ENCODE measurements around the gene LUZP1.
"Not testable (repeated sequence)": the region's sequence is repeated elsewhere in the genome, so short reads cannot be mapped to it uniquely, and the experiment has no call there.

Gene LUZP1

DNA sequence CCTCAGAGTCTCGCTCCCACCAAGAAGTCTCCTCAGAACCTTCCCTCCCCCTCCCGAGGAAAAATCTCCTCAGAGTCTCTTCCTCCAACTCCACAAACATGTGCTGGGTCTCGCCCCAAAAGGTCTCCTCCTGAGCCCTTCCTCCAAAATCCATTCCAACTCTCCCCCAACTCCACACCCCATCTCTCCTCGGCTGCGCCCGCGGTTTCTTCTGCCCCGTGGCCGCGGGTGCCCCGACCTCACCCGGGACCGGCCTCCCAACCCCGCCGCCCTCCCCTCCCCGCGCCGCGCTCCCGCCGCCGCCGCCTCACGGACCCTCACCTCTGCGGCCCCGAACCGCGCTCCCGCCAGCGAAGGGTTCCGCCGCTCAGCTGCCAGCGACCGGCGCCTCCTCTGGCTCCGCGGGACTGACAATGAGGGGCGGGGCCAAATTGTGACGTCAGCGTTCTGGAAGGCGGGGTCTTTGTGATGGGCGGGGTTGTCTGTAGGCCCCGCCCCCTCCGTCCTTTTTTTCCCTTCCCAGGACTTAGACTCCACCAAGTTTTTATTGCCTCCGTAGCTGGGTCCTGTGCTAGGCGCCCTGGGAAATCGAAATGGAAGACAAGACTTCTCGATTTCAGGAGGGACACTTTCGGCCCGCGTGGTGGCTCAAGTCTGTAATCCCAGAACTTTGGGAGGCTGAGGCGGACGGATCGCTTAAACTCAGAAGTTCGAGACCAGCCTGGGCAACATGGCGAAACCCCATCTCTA is at the start of gene LUZP1:
TSS of gene LUZP1 (minus strand) at position 412 of the 750 bp plus-strand sequence.
- DNase-seq, result peak; percentile 90

DNA sequence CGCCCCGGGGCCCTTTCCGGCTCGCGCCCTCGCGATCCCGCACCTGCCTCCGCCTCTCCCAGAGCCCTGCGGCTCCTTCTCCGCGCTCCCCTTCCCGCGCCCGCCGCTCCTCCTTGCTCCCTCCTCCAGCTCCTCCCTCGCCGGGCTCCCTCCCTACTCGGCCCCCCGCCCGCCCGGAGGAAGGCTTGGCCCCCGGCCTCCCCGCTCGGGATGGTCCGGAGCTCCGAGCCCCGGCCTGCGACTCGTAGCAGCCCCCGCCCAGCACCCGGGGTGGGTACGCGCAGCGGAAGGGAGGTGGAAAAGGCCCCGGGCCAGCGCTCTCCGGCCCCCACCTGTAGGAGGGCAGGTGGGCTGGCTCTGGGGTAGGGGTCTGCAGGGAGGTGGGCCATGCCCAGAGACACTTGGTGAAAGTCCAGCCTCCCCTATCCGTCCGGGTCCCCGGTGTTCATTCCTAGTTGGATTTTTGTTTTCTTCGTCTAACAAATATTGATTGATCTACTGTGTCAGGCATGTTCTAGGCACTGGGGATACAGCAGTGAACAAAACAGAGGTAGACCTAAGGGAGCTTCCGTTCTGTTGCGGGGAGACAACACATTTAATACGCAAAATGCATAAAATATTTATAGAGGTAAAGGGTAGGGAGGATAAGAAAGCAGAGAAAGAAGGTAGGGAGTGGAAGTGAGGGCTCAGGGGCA is 48.9 kb upstream of the LUZP1 start, which contains the start of gene HTR1D:
TSS of gene HTR1D (minus strand) at position 82 of the 695 bp plus-strand sequence. CDS start 23,283 bp downstream, outside the sequence.
- DNase-seq, result no peak

DNA sequence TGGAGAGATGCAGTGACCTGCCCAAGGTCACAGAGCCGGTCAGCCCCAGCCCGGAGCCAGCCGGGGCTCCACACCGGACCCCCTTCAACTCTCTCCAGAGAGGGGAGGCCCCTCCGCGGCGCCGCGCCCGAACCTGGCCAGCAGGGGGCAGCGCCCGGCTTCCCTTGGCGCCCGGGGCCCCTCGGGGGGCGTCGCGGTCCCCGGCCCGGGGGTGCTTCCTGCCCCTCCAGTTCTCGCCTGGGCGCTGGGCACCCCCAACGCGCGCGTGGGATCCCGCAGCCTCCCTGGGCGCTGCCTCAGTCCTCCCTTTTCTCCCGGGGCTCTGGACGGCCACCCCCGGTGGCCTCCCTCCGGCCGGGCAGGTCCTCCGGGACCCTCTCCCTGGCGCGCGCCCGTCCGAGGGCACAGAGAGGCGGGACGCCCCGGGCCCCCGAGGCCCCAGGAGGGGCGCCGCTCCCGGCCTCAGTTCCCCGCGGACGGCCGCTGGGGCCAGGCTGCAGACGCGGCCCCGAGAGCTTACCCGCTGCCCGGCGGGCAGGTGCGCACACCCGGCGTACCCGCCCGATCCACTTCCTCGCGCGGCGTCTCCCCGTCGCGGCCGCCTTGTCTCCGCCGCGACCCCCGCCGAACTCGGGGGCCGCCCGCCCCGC is 48.2 kb upstream of the LUZP1 start:
- peak; percentile 18 for DNase-seq

DNA sequence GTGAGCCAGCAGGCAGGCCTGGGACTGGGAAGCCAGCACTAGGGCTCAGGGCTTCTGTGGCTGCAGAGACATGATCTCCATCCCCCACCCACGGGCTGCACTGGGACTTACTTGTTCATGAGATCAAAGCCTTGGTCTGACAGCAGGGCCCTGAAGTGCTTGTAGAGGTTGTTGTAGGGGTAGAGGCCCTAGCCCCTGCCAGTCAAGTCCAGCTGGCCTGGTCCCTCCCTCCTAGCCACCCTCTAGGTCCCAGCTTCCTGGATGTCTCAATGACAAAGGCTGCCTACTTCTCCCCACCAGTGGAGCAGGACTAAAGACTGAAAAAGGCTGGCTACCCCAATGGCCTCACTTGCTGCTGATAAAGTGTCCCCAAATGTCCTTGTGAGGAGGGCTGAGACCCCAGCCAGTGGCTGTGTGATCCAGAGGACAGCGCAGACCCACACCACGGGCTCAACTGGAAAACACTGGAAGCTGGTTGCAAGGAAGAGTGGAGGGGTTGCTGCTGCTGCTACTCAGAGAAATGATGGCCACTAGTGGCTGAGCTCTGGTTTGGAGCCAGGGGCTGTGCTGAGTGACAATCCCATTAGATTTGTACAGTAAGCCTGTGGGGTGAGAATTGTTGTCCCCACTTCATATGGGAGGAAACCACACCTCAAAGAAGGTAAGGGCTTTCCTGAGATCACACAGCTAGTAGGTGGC is 47.2 kb upstream of the LUZP1 start:
- no peak for DNase-seq

DNA sequence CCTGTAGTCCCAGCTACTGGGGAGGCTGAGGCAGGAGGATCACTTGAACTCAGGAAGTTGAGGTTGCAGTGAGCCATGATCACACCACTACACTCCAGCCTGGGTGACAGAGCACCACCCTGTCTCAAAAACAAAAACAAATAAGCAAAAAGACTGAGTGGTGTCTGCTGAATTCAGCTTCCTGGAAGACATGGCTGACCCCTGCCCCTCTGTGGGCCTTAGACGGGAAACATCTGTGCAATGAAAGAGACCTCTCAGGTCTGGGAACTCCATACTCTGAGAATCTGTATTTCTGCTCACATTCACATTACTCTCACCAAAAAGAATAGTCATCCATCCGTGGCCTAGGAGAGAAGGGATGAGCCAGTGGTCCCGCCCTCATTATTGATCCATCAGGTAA is 46.6 kb upstream of the LUZP1 start:
- DNase-seq, result no peak

DNA sequence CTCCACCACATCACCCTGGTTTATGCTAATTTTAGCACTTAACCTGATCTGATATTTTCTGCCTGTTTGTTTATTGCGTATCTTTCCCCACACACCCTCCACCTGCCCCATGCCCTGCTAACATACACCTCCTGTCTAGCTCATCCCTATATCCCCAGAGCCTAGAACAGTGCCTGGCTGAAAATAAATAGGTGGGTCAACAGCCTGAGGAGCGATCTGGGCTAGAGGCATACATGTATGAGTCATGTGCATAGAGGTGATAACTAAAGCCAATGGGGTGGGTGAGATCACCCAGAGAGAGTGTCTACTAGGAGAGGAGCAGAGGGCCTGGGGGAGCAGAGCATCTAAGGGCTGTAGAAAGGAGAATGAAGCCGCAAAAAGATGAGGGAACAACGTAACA is 46.0 kb upstream of the LUZP1 start:
- DNase-seq, result no peak

DNA sequence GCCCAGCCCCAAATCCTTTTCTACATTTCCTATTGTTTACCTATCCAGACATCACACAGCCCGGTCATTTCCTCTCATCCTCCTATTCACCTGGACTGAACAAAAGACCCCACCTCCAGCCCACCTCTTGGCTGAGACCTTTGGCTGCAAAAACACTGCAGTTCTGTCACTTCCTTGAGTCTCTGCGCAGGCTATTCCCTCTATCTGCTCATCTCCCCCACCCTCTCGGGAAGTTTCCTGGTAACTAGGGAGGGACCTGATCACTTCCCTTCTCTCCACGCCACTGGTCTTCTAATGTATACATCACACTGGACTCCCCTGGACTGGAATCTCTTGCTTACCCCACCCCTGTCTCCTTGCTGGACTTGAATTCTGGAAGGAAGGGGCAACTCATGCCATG is 43.3 kb upstream of the LUZP1 start:
- DNase-seq, result no peak

DNA sequence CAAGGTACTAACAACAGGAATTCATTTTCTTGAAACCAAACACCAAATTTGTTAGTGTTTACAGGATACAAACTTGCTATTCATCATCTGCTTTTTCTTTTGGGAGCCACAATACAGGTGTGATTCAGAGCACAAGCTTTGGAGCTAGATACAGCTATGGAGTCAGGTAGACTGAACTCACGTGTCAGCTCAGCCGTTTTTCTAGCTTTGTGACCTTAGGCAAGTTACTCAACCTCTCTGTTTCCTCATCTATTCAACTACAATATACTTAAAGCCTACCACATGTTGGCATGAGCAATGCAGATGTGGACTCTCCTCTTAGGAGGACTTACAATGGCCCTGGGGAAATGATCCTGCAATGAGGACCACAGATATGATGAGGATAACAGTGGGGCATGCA is 42.3 kb upstream of the LUZP1 start:
- no peak for DNase-seq

DNA sequence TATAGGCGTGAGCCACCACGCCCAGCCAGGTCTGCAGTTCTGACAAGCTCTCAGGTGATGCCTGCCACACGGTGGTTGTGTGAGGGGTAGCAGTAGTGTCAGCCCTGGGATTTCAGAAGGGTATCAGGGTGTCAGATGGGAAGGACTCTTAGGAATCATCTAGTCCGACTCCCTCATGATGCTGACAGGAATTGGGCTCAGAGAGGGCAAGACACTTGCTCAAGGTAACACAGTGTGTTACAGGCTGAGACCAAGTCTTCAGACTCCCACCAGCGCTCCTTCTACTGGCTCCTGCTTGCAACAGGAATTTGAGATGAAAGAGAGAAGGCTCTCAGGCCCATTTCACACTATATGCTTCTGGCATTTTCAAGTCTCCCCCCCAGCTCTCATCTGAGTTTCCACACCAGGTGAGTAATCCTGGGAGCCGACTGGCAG is 41.7 kb upstream of the LUZP1 start:
- no peak for DNase-seq

DNA sequence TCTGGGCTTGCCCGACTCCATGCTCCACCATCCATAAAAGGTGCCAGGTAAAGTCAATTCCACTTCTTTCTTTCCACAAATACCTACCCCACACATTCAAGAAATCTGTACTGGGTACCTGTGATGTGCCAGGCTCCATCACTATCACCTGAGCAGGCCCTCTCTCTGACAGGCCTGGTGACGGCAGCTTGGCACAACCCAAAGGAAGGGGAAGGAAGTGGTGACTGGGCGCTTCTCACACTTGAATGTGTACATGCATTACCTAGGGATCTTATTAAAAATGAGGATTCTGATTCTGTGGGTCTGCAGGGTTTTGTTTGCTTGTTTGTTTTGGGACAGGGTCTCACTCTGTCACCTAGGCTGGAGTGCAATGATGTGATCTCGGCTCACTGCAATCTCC is 41.1 kb upstream of the LUZP1 start:
- DNase-seq, result no peak

DNA sequence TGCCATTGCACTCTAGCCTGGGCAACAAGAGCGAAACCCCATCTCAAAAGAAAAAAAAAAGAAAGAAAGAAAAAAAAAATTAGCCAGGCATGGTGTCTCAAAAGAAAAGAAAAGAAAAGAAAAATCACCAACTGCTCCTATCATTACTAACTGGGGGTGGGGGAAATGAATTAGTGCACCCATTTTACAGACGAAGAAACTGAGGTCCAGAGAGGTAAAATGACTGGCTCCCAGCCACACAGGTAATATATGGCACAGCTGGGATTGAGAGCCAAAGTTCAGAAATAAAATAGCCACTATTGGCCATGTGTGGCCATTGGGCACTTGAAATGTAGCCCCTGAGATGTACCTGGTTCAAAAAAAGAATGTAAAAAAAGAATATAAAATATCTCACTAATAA is 39.9 kb upstream of the LUZP1 start:
- no peak for DNase-seq

DNA sequence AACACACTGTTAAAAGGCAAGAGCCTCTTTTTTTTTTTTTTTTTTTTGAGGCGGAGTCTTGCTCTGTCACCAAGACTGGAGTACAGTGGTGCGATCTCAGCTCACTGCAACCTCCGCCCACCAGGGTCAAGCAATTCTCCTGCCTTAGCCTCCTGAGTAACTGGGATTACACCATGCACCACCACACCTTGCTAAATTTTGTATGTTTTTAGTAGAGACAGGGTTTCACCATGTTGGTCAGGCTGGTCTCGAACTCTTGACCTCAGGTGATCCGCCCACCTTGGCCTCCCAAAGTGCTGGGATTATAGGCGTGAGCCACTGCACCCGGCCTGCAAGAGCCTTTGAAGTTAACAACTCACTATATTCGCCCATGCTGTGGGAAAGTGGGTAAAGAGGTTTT is 39.1 kb upstream of the LUZP1 start:
- DNase-seq, result not testable (repeated sequence)

DNA sequence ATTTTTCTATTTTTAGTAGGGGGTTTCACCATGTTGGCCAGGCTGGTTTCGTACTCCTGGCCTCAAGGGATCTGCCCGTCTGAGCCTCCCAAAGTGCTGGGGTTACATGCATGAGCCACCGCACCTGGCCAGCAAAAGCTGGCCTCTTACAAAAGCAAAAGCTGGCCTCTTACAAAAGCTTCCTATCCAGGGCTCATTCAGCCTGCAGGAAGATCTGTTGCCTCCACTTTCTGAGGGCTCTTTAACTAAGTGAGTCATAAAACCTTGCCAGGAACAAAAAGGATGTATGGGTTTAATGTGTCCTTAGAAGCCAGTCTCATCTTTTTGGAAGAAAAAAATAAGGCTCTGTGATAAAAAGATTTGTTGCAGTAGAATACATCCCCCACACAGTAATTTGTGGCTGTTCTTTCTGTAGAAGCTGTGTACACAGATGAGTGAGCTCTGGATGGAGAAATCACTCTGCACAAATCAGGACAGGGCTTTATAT is 33.6 kb upstream of the LUZP1 start:
- DNase-seq, result no peak

DNA sequence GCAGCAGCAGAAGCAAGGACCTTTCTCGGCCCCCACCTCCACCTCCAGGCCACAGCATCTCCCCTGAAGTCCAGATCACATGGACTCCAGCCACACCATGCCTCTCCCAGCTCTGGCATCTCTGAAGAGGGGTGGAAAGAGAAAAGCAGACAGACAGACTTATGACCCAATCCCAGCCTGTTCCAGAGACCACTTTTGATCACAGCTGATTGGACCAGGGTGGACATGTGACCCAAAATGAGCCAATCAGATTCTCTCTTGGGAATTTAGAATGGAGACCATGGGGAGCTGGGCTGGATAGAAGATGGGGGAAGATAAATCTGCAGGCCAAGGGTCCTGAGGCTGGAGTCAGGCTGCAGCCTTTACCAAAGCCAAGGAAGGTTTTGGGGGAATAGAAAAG is 32.2 kb upstream of the LUZP1 start:
- no peak for DNase-seq

DNA sequence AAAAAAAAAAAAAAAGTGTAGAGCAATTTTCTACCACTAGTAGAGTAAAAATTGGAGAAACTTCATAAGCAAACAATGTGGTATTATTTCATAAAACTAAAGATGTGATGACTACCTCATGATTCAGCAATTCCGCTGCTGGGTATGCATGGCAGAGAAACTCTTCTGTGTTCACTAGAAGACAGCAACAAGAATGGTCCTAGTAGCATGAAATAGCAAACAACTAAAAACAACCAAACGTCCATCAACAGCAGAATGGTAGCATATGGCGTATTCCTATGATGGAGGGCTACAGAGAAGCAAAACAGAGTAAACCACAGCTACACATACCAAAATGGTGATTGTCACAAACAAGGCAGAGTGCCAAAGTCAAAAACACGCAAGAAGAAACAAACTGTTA is 29.7 kb upstream of the LUZP1 start:
- DNase-seq, result no peak

DNA sequence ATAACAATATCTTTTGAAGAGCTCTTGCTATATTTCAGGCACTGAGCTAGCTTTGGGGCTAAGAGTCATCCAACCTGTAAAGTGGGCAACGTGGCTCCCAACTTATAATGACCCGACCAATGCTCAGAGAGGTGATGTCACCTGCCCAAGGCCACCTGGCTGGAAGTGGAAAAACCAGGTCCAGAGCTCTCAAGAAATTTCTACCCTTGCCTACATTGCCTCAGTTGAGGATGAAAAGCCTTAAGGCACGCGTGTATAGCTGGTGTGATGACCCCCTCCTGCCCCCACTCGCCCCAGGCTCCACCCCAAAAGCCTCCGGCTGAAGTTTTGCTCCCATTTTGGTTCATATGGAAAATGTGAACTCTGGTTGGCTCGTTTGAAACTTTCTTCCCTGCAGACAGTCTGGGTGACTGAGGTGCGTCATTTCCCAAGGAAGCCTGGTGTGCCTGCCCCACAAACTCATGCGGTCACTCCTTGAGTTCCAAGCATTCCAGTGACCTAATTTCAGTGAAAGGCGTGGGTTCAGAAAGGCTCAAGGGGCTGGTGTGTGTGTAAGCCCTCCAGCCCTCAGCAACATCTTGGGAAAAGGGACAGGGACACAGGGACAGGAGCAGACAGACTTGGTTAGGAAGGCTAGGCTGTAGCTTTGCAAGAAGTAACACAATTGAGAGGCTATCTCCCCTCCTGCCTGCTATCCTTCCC is 28.1 kb upstream of the LUZP1 start:
- DNase-seq, result no peak

DNA sequence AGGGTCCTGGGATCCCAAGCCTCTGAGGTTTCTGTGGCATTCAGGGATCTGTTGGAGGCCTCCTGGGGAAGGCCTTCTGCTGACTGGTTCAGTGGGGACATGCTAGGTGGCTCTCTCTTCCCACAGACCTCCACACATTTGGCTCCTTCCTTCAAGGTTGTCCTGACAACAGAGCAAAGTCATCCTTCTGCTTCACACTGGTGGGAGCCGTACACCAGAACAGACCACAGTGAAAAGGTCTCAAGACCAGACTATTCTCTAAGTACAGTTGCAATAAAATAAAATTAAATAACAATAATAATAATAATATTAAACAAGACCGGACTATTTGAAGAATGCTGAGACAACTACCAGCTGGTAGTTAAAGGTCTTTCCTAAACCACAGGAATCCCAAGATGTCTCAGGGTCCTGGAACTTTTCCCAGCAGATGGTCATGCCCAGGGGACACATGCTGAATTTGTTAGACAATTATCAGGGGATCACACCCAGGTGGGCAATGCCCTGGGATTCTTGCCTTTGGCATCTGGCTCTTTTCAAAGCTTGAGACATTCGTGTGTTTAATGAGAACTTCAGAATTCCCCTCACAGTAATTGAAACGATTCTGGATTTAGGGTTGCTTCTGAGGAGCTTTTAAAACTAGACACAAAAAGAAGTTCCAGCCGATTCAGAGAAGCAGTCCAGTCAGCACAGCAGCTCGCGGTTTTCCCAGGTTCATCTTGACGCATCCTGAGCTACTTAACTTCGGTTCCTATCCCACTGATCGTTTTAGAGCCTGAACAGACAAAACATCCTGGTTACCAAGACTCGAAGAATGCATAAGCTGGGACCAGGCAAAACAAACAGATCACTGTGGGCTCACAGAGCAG is 25.7 kb upstream of the LUZP1 start:
- DNase-seq, result no peak

DNA sequence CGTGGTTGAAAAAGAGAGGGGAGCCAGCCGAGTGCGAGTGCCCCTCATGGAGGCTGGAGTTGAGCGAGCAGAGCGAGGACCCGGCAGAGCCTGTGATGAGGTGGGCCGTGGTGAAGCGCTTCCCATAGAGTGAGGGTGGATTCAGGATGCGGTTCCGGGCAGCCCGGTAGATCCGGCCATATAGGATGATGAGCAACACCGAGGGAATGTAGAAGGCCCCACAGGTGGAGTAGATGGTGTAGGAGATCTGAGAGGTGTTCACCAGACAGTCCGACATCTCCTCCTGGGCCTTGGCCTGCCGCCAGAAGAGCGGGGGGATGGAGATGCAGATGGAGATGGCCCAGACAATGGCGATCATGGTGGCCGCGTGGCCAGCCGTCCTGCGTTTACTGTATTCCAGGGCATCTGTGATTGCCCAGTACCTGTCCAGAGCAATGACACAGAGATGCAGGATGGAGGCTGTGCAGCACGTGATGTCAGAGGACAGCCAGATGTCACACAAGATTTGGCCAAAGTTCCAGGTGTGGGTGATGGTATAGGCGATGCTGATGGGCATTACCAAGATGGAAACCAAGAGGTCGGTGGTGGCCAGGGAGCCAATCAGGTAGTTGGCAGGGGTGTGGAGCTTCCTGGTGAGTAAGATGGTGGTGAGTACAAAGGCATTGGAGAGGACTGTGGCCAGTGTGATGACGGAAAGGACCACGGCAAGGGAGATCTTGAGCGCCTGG is 24.9 kb upstream of the LUZP1 start:
- no peak for DNase-seq

DNA sequence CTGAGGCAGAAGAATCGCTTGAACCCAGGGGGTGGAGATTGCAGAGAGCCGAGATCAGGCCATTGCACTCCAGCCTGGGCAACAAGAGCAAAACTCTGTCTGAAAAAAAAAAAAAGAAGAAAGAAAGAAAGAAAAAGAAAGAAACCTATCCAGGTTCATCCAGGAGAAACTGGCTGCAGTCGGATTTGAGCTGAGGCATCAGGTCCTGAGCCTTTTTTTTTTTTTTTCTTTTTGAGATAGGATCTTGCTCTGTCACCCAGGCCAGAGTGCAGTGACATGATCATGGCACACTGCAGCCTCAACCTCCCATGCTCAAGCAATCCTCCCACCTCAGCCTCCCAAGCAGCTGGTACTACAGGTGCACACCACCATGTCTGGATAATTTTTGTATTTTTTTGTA is 22.5 kb upstream of the LUZP1 start:
- no peak for DNase-seq

DNA sequence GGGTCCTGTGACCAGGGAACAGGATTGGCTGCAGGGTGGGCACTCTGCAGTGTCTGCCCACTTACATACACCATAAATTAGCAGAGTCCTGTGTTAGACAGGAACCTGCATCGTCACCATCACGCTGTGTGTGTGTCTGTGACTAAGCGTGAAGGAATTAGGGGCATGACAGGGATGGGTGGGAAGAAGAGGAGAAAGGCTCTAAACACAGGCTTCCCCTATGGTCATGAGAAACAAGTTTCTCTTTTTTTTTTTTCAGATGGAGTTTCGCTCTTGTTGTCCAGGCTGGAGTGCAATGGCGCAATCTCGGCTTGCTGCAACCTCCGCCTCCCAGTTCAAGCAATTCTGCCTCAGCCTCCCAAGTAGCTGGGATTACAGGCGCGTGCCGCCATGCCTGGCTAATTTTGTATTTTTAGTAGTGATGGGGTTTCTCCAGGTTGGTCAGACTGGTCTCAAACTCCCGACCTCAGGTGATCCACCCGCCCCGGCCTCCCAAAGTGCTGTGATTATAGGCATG is 20.3 kb upstream of the LUZP1 start:
- not testable (repeated sequence) for DNase-seq
